Glutamatergic neuron (in vitro differentiated cells): ENCODE data around the gene PRKACG. TPM values are rescaled to one million over a fixed set of nuclear protein-coding genes. Genes with fewer than 3 reads are reported as not detected.

Experiments used
- DNase-seq: peaks from one replicate; pipeline ENCODE4 v3.0.0; 2022
- H3K27ac Mint-ChIP-seq: one replicate; pipeline ENCODE4 v1.8.0; 2020; ENCODE audit warnings: mild to moderate bottlenecking, mixed read lengths, inconsistent platforms; ENCODE audit not compliant: unreplicated experiment
- H3K27me3 Mint-ChIP-seq: one replicate; pipeline ENCODE4 v1.8.0; 2020; ENCODE audit warnings: mild to moderate bottlenecking, moderate library complexity, mixed read lengths, inconsistent platforms; ENCODE audit not compliant: unreplicated experiment
- H3K36me3 Mint-ChIP-seq: one replicate; pipeline ENCODE4 v1.8.0; 2020; ENCODE audit warnings: mild to moderate bottlenecking, mixed read lengths, inconsistent platforms; ENCODE audit not compliant: unreplicated experiment
- H3K4me1 Mint-ChIP-seq: one replicate; pipeline ENCODE4 v1.8.0; 2020; ENCODE audit warnings: mild to moderate bottlenecking, low read depth, mixed read lengths, inconsistent platforms; ENCODE audit not compliant: unreplicated experiment
- H3K4me3 Mint-ChIP-seq: one replicate; pipeline ENCODE4 v1.8.0; 2020; ENCODE audit warnings: mild to moderate bottlenecking, mixed read lengths, inconsistent platforms; ENCODE audit not compliant: unreplicated experiment
- H3K9me3 Mint-ChIP-seq: one replicate; pipeline ENCODE4 v1.8.0; 2020; ENCODE audit warnings: mild to moderate bottlenecking, moderate library complexity, mixed read lengths, inconsistent platforms; ENCODE audit not compliant: unreplicated experiment
- CTCF ChIP-seq: fragments of 200-600 bp; sonication (generic); IDR thresholded peaks from one replicate; pipeline ENCODE4 v1.5.0; 2021; ENCODE audit not compliant: partially characterized antibody, unreplicated experiment
- total RNA-seq: library from RNA; stranded (reverse); fragmentation: NEBNext Ultra II Directional; extraction: Animal tissue kit (Norgen Biotek cat#: 25700); gene quantifications from one replicate; pipeline ENCODE4 v1.2.1, GENCODE V29; 2021; ENCODE audit not compliant: unreplicated experiment

Gene PRKACG
- total RNA-seq, 1 donor from 2014 or later, result not detected

GRCh38 chr9:68983522-68984424, 30.1 kb downstream of the PRKACG start:
- Mint-ChIP-seq H3K27ac (no peak overlapping the region), H3K4me1 (peaks cover 5% of the 10 kb centered on the region), H3K9me3 (no peaks in the 10 kb centered on the region), H3K4me3 (no peak overlapping the region), H3K36me3 (no peaks in the 10 kb centered on the region), H3K27me3 (no peaks in the 10 kb centered on the region)
- DNase-seq, result no peak
- no peak for TF ChIP-seq CTCF

GRCh38 chr9:68983008-68983411, 30.9 kb downstream of the PRKACG start:
- TF ChIP-seq CTCF, result no peak
- Mint-ChIP-seq H3K27me3 (no peaks in the 10 kb centered on the region), H3K4me3 (no peak overlapping the region), H3K9me3 (no peaks in the 10 kb centered on the region), H3K27ac (no peak overlapping the region), H3K4me1 (peaks cover 5% of the 10 kb centered on the region), H3K36me3 (no peaks in the 10 kb centered on the region)
- DNase-seq, result no peak

DNA sequence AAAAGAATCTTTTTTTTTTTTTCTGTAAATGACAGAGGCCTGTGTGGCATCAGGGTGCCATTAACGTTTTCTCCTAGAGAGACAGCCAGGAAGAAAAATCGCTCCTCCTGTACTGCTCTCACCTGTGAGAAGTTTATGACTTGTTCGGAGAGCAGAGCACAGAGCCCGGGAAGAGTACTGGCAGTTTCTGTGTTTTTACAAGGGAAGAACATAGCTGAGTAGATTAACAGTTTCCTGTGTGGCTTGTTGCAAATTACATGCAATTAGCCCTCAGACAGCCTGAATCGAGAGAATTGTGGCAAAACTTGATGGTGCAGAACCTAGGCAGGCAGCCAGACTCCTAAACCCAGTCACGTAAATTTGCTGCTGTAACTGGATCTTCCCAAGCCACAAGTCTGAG, 32.1 kb downstream of the PRKACG start:
- Mint-ChIP-seq H3K4me3 (no peak overlapping the region), H3K4me1 (peaks cover 5% of the 10 kb centered on the region), H3K36me3 (no peaks in the 10 kb centered on the region), H3K27ac (no peak overlapping the region), H3K27me3 (no peaks in the 10 kb centered on the region), H3K9me3 (no peaks in the 10 kb centered on the region)
- no peak for DNase-seq
- TF ChIP-seq CTCF, result no peak

- peaks cover 5% of the 10 kb centered on the region for H3K4me1 Mint-ChIP-seq
- TF ChIP-seq CTCF, result no peak
- no peaks in the 10 kb centered on the region for H3K36me3 Mint-ChIP-seq
- no peaks in the 10 kb centered on the region for H3K27me3 Mint-ChIP-seq
- H3K27ac Mint-ChIP-seq, result no peak overlapping the region
- no peak for DNase-seq
- H3K4me3 Mint-ChIP-seq, result no peak overlapping the region
- no peaks in the 10 kb centered on the region for H3K9me3 Mint-ChIP-seq
Measured at GRCh38 chr9:68980341-68980914, 33.5 kb downstream of the PRKACG start.
